Frontal cortex (tissue), 4 donors: ENCODE measurements around the gene HDAC9. TPM values are rescaled to one million over a fixed set of nuclear protein-coding genes. Genes with fewer than 3 reads are reported as not detected.

Experiments used
- DNase-seq, 2 donors: peaks; one replicate each; pipeline ENCODE4 v3.0.0; 2012; ENCODE audit warnings: low spot score in 2 of 2
- FAIRE-seq: peaks from 2 replicates; lab custom pipeline; 2012; peaks lifted over from hg19 to GRCh38; lab: Jason Lieb, UNC
- total RNA-seq: library from RNA; depleted of rRNA; stranded (reverse); fragments of >200 nt; gene quantifications from one replicate; pipeline ENCODE4 v1.2.3, GENCODE V29; 2014
- donor health status: control.
- donor health status: control.
- donor health status: control.

HDAC9 gene
- total RNA-seq, 1 donor from 2014 or later: 117 TPM

- FAIRE-seq: no peak
- DNase-seq: no peak
Observed at GRCh38 chr7:18639711-18640110, 144.2 kb downstream of the HDAC9 start.

- no peak for FAIRE-seq
- DNase-seq: no peak
Observed at GRCh38 chr7:18644981-18645380, 149.4 kb downstream of the HDAC9 start.

- DNase-seq: no peak
- no peak for FAIRE-seq
Observed at GRCh38 chr7:18647582-18647981, 152.0 kb downstream of the HDAC9 start.

GRCh38 chr7:18648849-18649758 lies 153.6 kb downstream of the HDAC9 start:
- DNase-seq (no peak), FAIRE-seq (no peak)

GRCh38 chr7:18653381-18654155 lies 158.0 kb downstream of the HDAC9 start:
- FAIRE-seq: no peak
- DNase-seq: no peak

- FAIRE-seq: no peak
- no peak for DNase-seq
Observed at GRCh38 chr7:18654709-18655108, 159.2 kb downstream of the HDAC9 start.

GRCh38 chr7:18655506-18655905 lies 160.0 kb downstream of the HDAC9 start:
- FAIRE-seq (no peak), DNase-seq (no peak)

GRCh38 chr7:18655912-18656311 lies 160.4 kb downstream of the HDAC9 start:
- no peak for DNase-seq
- FAIRE-seq: no peak

GRCh38 chr7:18656362-18656761 lies 160.8 kb downstream of the HDAC9 start:
- DNase-seq: no peak
- FAIRE-seq: no peak

- no peak for FAIRE-seq
- no peak for DNase-seq
Observed at GRCh38 chr7:18659746-18660145, 164.2 kb downstream of the HDAC9 start.

GRCh38 chr7:18663321-18663720 lies 167.8 kb downstream of the HDAC9 start:
- DNase-seq: no peak
- FAIRE-seq: no peak

- peak in 1 of 2 donors; percentile 18 for DNase-seq
- FAIRE-seq: no peak
Observed at GRCh38 chr7:18666107-18666728, 170.7 kb downstream of the HDAC9 start.

GRCh38 chr7:18667466-18667865 lies 171.9 kb downstream of the HDAC9 start:
- FAIRE-seq (no peak), DNase-seq (no peak)

- DNase-seq: no peak
- no peak for FAIRE-seq
Observed at GRCh38 chr7:18671176-18671575, 175.6 kb downstream of the HDAC9 start.

GRCh38 chr7:18675579-18675978 lies 180.0 kb downstream of the HDAC9 start:
- DNase-seq: no peak
- FAIRE-seq: no peak

GRCh38 chr7:18679261-18679660 lies 183.7 kb downstream of the HDAC9 start:
- no peak for FAIRE-seq
- no peak for DNase-seq

- FAIRE-seq (no peak), DNase-seq (no peak)
Observed at GRCh38 chr7:18680576-18680975, 185.0 kb downstream of the HDAC9 start.

GRCh38 chr7:18684916-18685315 lies 189.4 kb downstream of the HDAC9 start:
- no peak for FAIRE-seq
- no peak for DNase-seq

GRCh38 chr7:18685971-18686370 lies 190.4 kb downstream of the HDAC9 start:
- FAIRE-seq (no peak), DNase-seq (no peak)

GRCh38 chr7:18689551-18689950 lies 194.0 kb downstream of the HDAC9 start:
- DNase-seq (no peak), FAIRE-seq (no peak)

GRCh38 chr7:18693406-18693805 lies 197.9 kb downstream of the HDAC9 start:
- FAIRE-seq (no peak), DNase-seq (no peak)
